Neuronal stem cell (in vitro differentiated cells): ENCODE data around the gene AGXT.
A peak's percentile ranks its signal among the peaks of the same experiment; 100 is the strongest.

Source experiments
- DNase-seq: peaks from one replicate; pipeline ENCODE4 v3.0.0-alpha.2; 2013; ENCODE audit warnings: low spot score
- H2AFZ ChIP-seq: one replicate; pipeline ENCODE4 v1.6.1; 2013; ENCODE audit warnings: mild to moderate bottlenecking, low read length, inconsistent platforms
- H2AK5ac ChIP-seq: 2 replicates; pipeline ENCODE4 v1.6.1; 2013; ENCODE audit warnings: low read depth, mild to moderate bottlenecking, inconsistent platforms, low read length, moderate library complexity, mixed read lengths
- H2BK120ac ChIP-seq: 2 replicates; pipeline ENCODE4 v1.6.1; 2013; ENCODE audit warnings: low read depth, mild to moderate bottlenecking, inconsistent platforms, low read length, moderate library complexity, mixed read lengths
- H2BK12ac ChIP-seq: one replicate; pipeline ENCODE4 v1.6.1; 2013; ENCODE audit warnings: low read length, inconsistent platforms
- H2BK15ac ChIP-seq: 2 replicates; pipeline ENCODE4 v1.6.1; 2013; ENCODE audit warnings: mild to moderate bottlenecking, low read length, inconsistent platforms, mixed read lengths
- H2BK5ac ChIP-seq: one replicate; pipeline ENCODE4 v1.6.1; 2013; ENCODE audit warnings: inconsistent platforms, mild to moderate bottlenecking, low read length, moderate library complexity
- H3K14ac ChIP-seq: one replicate; pipeline ENCODE4 v1.6.1; 2013; ENCODE audit warnings: low read length, inconsistent platforms
- H3K18ac ChIP-seq: 2 replicates; pipeline ENCODE4 v1.6.1; 2013; ENCODE audit warnings: low read length, inconsistent platforms
- H3K23ac ChIP-seq: 2 replicates; pipeline ENCODE4 v1.6.1; 2013; ENCODE audit warnings: low read depth, mild to moderate bottlenecking, mixed read lengths, low read length, inconsistent platforms; ENCODE audit not compliant: poor library complexity
- H3K27ac ChIP-seq: replicated peaks from 3 replicates; pipeline ENCODE4 v1.5.1; 2013; ENCODE audit warnings: low read length, inconsistent platforms
- H3K27me3 ChIP-seq, 3 experiments: 2 replicates each; pipeline ENCODE4 v1.6.1; 2013; ENCODE audit warnings: low read length in 3 of 3, mild to moderate bottlenecking in 2 of 3, inconsistent platforms in 1 of 3, low read depth in 1 of 3, mixed read lengths in 1 of 3, moderate library complexity in 1 of 3; ENCODE audit not compliant: control insufficient read depth in 3 of 3, insufficient read depth in 3 of 3
- H3K36me3 ChIP-seq, 2 donors: replicated peaks in 1 of 2; 2 replicates each; pipeline ENCODE4 v1.6.1; 2013; ENCODE audit warnings: low read length in 2 of 2; ENCODE audit not compliant: control insufficient read depth in 2 of 2, insufficient read depth in 2 of 2
- H3K4ac ChIP-seq: 2 replicates; pipeline ENCODE4 v1.6.1; 2013; ENCODE audit warnings: inconsistent platforms, mild to moderate bottlenecking, low read length, moderate library complexity
- H3K4me1 ChIP-seq, 2 donors: 1 replicate in 1 of 2; 2 replicates in 1 of 2; pipeline ENCODE4 v1.6.1; 2013; ENCODE audit warnings: low read length in 2 of 2, low read depth in 1 of 2; ENCODE audit not compliant: control insufficient read depth in 2 of 2, insufficient read depth in 1 of 2
- H3K4me2 ChIP-seq: one replicate; pipeline ENCODE4 v1.6.1; 2013; ENCODE audit warnings: mild to moderate bottlenecking, low read length, inconsistent platforms; ENCODE audit not compliant: insufficient read depth, poor library complexity, severe bottlenecking
- H3K4me3 ChIP-seq, 2 donors: 2 replicates each; pipeline ENCODE4 v1.5.1; 2013; ENCODE audit warnings: low read length in 2 of 2, mild to moderate bottlenecking in 2 of 2, inconsistent platforms in 1 of 2, moderate library complexity in 1 of 2
- H3K79me1 ChIP-seq: one replicate; pipeline ENCODE4 v1.6.1; 2013; ENCODE audit warnings: low read depth, mild to moderate bottlenecking, inconsistent platforms, low read length, moderate library complexity
- H3K9ac ChIP-seq: one replicate; pipeline ENCODE4 v1.6.1; 2013; ENCODE audit warnings: mild to moderate bottlenecking, low read depth, low read length, inconsistent platforms; ENCODE audit not compliant: poor library complexity
- H3K9me3 ChIP-seq, 2 donors: replicated peaks in 1 of 2; 2 replicates each; pipeline versions ENCODE3 to v1.6.1; 2013; ENCODE audit warnings: low read length in 2 of 2, mild to moderate bottlenecking in 2 of 2, inconsistent platforms in 1 of 2, low read depth in 1 of 2, mixed read lengths in 1 of 2, moderate library complexity in 1 of 2; ENCODE audit not compliant: control insufficient read depth in 2 of 2, insufficient read depth in 1 of 2
- H4K8ac ChIP-seq: one replicate; pipeline ENCODE4 v1.6.1; 2013; ENCODE audit warnings: low read depth, mild to moderate bottlenecking, inconsistent platforms, low read length, moderate library complexity
- H4K91ac ChIP-seq: one replicate; pipeline ENCODE4 v1.6.1; 2013; ENCODE audit warnings: low read length, low read depth, mild to moderate bottlenecking, inconsistent platforms; ENCODE audit not compliant: poor library complexity
- WGBS, 2 donors: extraction: QIAGEN DNeasy Blood & Tissue Kit; methylation state at CpG; one replicate each; pipeline ENCODE4 v1.1.7; 2013; ENCODE audit warnings: missing lambda C conversion rate in 2 of 2, mixed read lengths in 1 of 2; ENCODE audit not compliant: insufficient read length in 2 of 2, insufficient replicate concordance in 1 of 2; ENCODE audit errors: extremely low coverage in 2 of 2; 5-methylcytosine and 5-hydroxymethylcytosine counted together

AGXT gene

DNA sequence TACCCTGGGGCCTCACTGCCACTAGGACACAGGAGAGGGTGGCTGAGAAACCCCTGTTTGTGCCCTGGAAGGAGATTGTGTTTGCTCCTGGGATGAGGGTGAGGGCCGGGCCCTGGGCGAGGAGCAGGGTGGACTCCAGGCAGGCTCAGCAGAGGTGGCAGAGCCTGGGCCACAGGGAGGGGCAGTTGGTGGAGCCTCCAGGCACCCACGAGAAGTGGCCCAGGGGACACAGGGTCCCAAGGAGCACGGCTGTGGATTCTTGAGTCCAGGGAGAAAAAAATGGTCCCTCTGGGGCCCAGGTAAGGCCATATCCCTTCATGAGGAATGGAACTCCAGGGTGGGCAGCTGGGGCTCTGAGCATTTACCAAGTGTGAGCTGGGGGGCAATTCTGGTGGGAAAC lies 19.0 kb downstream of the AGXT start:
- no peak overlapping the region for H3K23ac ChIP-seq
- H2AK5ac ChIP-seq, result no peak overlapping the region
- H3K4me3 ChIP-seq, result no peak overlapping the region
- no peak overlapping the region for H2BK5ac ChIP-seq
- H2BK15ac ChIP-seq, result no peak overlapping the region
- H2BK120ac ChIP-seq, result no peak overlapping the region
- DNase-seq, result no peak
- no peak overlapping the region for H3K4me2 ChIP-seq
- no CpG with 5 or more reads among the region's 4 CpGs for WGBS, 2 donors
- peaks cover 0 to 15% (median 0%) of the 10 kb centered on the region in 3 experiments for H3K27me3 ChIP-seq
- no peak overlapping the region for H4K8ac ChIP-seq
- H3K4ac ChIP-seq, result no peak overlapping the region
- no peaks in the 10 kb centered on the region for H3K36me3 ChIP-seq
- H4K91ac ChIP-seq, result no peak overlapping the region
- no peak overlapping the region for H2BK12ac ChIP-seq
- no peak overlapping the region for H3K27ac ChIP-seq
- H3K9me3 ChIP-seq, result no peaks in the 10 kb centered on the region
- H2AFZ ChIP-seq, result no peak overlapping the region
- H3K9ac ChIP-seq, result no peak overlapping the region
- H3K18ac ChIP-seq, result no peak overlapping the region
- H3K14ac ChIP-seq, result no peak overlapping the region
- H3K4me1 ChIP-seq, result no peaks in the 10 kb centered on the region
- no peaks in the 10 kb centered on the region for H3K79me1 ChIP-seq

DNA sequence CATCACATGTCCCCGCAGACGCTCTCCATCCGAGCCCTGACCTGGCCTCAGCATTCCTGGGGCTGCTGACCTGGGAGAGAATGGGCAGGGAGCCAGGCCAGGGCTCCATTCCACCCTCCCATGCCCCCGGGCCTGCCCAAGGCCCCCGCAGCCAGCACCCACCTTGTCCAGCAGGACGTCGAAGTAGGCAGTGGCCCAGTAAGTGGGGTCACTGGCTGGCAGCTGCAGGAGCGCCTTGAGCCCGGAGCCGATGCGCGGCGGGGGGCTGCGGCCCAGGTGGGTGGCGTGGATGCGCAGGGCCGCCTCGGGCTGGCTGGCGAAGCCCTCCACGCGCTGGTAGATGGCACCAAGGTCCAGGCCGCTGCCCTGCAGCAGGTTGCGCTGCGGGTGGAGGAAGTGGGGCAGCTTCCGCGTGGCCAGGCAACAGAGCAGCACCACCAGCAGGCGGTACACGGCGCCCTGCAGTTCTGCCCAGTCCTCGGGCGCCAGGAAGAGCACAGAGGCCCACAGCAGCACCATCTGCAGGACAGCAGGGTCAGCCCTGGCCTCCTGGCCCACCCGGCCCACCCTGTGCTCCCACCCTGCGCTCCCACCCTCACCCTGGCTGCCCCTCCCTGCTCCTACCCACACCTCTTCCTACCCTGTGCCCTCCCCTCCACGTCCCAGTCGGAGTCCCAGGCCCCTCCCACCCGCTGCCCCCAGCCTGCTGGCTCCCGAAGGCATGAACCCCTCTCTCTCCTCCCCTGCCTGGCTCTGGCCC lies 19.7 kb downstream of the AGXT start:
- H3K9me3 ChIP-seq, result no peaks in the 10 kb centered on the region
- WGBS, 2 donors, result no CpG with 5 or more reads among the region's 37 CpGs
- peak overlapping the region; percentile 4 for H3K9ac ChIP-seq
- no peak overlapping the region for H2BK12ac ChIP-seq
- no peak overlapping the region for H4K8ac ChIP-seq
- peak overlapping the region; percentile 76 for H3K18ac ChIP-seq
- H2BK120ac ChIP-seq, result no peak overlapping the region
- no peaks in the 10 kb centered on the region for H3K4me1 ChIP-seq
- peak overlapping the region; percentile 45 for H2AFZ ChIP-seq
- no peak overlapping the region for H2BK15ac ChIP-seq
- no peak overlapping the region for H3K23ac ChIP-seq
- no peak overlapping the region for H3K4ac ChIP-seq
- H4K91ac ChIP-seq, result no peak overlapping the region
- no peaks in the 10 kb centered on the region for H3K79me1 ChIP-seq
- no peak for DNase-seq
- no peak overlapping the region for H2AK5ac ChIP-seq
- no peaks in the 10 kb centered on the region for H3K36me3 ChIP-seq
- no peak overlapping the region for H3K4me2 ChIP-seq
- no peak overlapping the region for H3K14ac ChIP-seq
- no peak overlapping the region for H3K27ac ChIP-seq
- no peak overlapping the region for H3K4me3 ChIP-seq
- H2BK5ac ChIP-seq, result peak overlapping the region; percentile 22
- peaks cover 0 to 9% (median 0%) of the 10 kb centered on the region in 3 experiments for H3K27me3 ChIP-seq

DNA sequence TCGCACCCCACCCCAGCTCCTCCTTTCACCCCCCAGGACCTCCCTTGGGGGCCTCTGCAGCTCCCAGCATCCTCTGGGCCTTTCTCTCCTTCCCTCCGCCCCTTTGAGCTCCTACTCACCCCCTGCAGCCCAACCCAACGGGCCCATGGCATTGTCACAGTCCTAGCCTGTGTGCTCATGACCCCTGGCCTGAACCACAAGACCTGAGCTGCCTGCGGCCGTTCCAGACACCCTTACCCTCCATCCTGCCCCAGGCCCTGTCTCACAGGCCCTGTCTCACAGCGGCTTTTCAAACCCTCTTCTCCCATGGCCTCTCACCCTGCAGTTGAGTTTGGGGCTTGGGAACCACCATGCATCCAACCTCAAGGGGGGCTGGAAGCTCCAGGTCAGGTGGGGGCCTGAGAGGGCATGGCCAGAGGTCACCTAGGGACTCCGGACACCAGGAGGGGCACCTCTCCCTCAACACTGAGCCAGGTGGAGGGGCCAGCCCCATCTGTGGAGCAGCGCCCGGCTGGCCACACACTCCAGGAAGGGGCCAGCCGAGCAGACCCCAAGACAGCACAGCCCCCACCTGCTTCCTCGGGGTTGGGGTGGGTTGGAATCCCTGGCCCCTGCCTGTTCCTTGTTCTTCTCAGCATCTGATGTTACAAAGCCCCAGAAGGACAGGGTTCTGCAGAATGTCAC lies 20.4 kb downstream of the AGXT start:
- no CpG with 5 or more reads among the region's 11 CpGs for WGBS, 2 donors
- no peaks in the 10 kb centered on the region for H3K9me3 ChIP-seq
- no peak overlapping the region for H3K23ac ChIP-seq
- H2BK15ac ChIP-seq, result peak overlapping the region; percentile 26
- peak overlapping the region; percentile 71 for H3K18ac ChIP-seq
- no peak overlapping the region for H3K9ac ChIP-seq
- no peaks in the 10 kb centered on the region for H3K36me3 ChIP-seq
- no peak overlapping the region for H4K91ac ChIP-seq
- no peak overlapping the region for H3K4me3 ChIP-seq
- peaks cover 0 to 2% of the 10 kb centered on the region in 2 donors for H3K4me1 ChIP-seq
- no peak overlapping the region for H2BK120ac ChIP-seq
- peak overlapping the region; percentile 45 for H2AFZ ChIP-seq
- H3K4me2 ChIP-seq, result no peak overlapping the region
- no peak overlapping the region for H3K27ac ChIP-seq
- H4K8ac ChIP-seq, result no peak overlapping the region
- H3K79me1 ChIP-seq, result no peaks in the 10 kb centered on the region
- peak overlapping the region; percentile 22 for H2BK5ac ChIP-seq
- H3K27me3 ChIP-seq, result peaks cover 0 to 9% (median 0%) of the 10 kb centered on the region in 3 experiments
- DNase-seq, result no peak
- H2BK12ac ChIP-seq, result peak overlapping the region; percentile 84
- H3K14ac ChIP-seq, result no peak overlapping the region
- H2AK5ac ChIP-seq, result peak overlapping the region; percentile 88
- no peak overlapping the region for H3K4ac ChIP-seq
